NB4 (cell line): Measurements from ENCODE around the gene SYNE1.

Source experiments
- DNase-seq: peaks from one replicate; pipeline ENCODE4 v3.0.0; 2010; ENCODE audit warnings: low read depth
- H3K4me3 ChIP-seq: one replicate; pipeline ENCODE4 v1.5.1; 2011; ENCODE audit warnings: mild to moderate bottlenecking, low read depth, low read length, moderate library complexity
- CTCF ChIP-seq: IDR thresholded peaks from one replicate; pipeline ENCODE4 v1.5.1; 2012; ENCODE audit warnings: low read depth, low read length
- MAX ChIP-seq: IDR thresholded peaks from 2 replicates; pipeline ENCODE4 v1.6.1; 2011; ENCODE audit warnings: low read depth, low read length
- MYC ChIP-seq: IDR thresholded peaks from 2 replicates; pipeline ENCODE4 v1.6.1; 2011; ENCODE audit warnings: low read depth, low read length
- POLR2A ChIP-seq: IDR thresholded peaks from 2 replicates; pipeline ENCODE4 v1.6.1; 2011; ENCODE audit warnings: mild to moderate bottlenecking; ENCODE audit not compliant: insufficient read length; ENCODE audit errors: extremely low read depth

SYNE1 gene

GRCh38 chr6:152418551-152418950 is 218.6 kb downstream of the SYNE1 start:
- H3K4me3 ChIP-seq, result no peak overlapping the region
- TF ChIP-seq MYC, result no peak
- no peak for TF ChIP-seq POLR2A
- no peak for TF ChIP-seq MAX
- no peak for DNase-seq

- TF ChIP-seq MAX, result no peak
- TF ChIP-seq MYC, result no peak
- no peak for TF ChIP-seq POLR2A
- TF ChIP-seq CTCF, result no peak
- H3K4me3 ChIP-seq, result no peak overlapping the region
- DNase-seq, result no peak
Measured at GRCh38 chr6:152416652-152417051, 220.5 kb downstream of the SYNE1 start.

- TF ChIP-seq POLR2A, result no peak
- TF ChIP-seq MYC, result no peak
- no peak for TF ChIP-seq CTCF
- TF ChIP-seq MAX, result no peak
- no peak overlapping the region for H3K4me3 ChIP-seq
- no peak for DNase-seq
Measured at GRCh38 chr6:152404936-152405595, 232.1 kb downstream of the SYNE1 start.

GRCh38 chr6:152404086-152404857 is 232.9 kb downstream of the SYNE1 start:
- TF ChIP-seq MYC, result no peak
- TF ChIP-seq POLR2A, result no peak
- TF ChIP-seq MAX, result no peak
- no peak for TF ChIP-seq CTCF
- H3K4me3 ChIP-seq, result no peak overlapping the region
- no peak for DNase-seq

GRCh38 chr6:152402791-152403190 is 234.4 kb downstream of the SYNE1 start:
- H3K4me3 ChIP-seq, result no peak overlapping the region
- no peak for DNase-seq
- TF ChIP-seq CTCF, result no peak
- no peak for TF ChIP-seq MAX
- no peak for TF ChIP-seq POLR2A
- no peak for TF ChIP-seq MYC

GRCh38 chr6:152401978-152402377 is 235.2 kb downstream of the SYNE1 start:
- H3K4me3 ChIP-seq, result no peak overlapping the region
- DNase-seq, result no peak
- no peak for TF ChIP-seq MYC
- TF ChIP-seq CTCF, result no peak
- TF ChIP-seq MAX, result no peak
- TF ChIP-seq POLR2A, result no peak
